Right lobe of liver (tissue), 4 donors: ENCODE data around the gene OR6F1.

Experiments
- CTCF ChIP-seq, 4 donors: fragments of 200-600 bp in 3 of 4; fragments of 450-650 bp in 1 of 4; IDR thresholded peaks; one replicate each; pipeline versions ENCODE4 v1.5.1 to v1.8.0; 2016 to 2022; ENCODE audit warnings: antibody characterized with exemption in 4 of 4, mild to moderate bottlenecking in 2 of 4
- POLR2A ChIP-seq: fragments of 450-650 bp; IDR thresholded peaks from one replicate; pipeline ENCODE4 v1.6.1; 2017; ENCODE audit warnings: antibody characterized with exemption, mild to moderate bottlenecking
- donor health status: DM: no; HTN: no; CAD: no.
- donor health status: DM: no; HTN: no; CAD: no.
- donor health status: DM: no; HTN: yes; CAD: no.

GRCh38 chr1:247701338-247701737, 15.1 kb downstream of the OR6F1 start:
- TF ChIP-seq CTCF (IDR thresholded peaks at IDR 0.05) (no peak), POLR2A (no peak)
